ENCODE results near the gene IFT52.

Gene IFT52

GRCh38 chr20:43548273-43548880 lies 42.4 kb upstream of the IFT52 start:
- no peaks in the 10 kb centered on the region for H3K9me3 ChIP-seq (ENCODE audit: low read depth, low read length)
- H3K9ac ChIP-seq (ENCODE audit: insufficient read length), result no peak overlapping the region
- no peak for TF ChIP-seq EZH2 (IDR thresholded peaks at IDR 0.05)
- no peak for TF ChIP-seq FOXP2 (optimal IDR thresholded peaks at IDR 0.05; ENCODE audit: control extremely low read depth, extremely low read length, insufficient read depth)
- no peak for TF ChIP-seq POLR2AphosphoS5 (IDR thresholded peaks at IDR 0.05; ENCODE audit: borderline replicate concordance, low read depth, low read length)
- H3K4me3 ChIP-seq, result no peak overlapping the region
- DNase-seq (ENCODE audit: low read depth, low spot score), result no peak
- no peak overlapping the region for H3K27ac ChIP-seq
- no peaks in the 10 kb centered on the region for H3K36me3 ChIP-seq (ENCODE audit: insufficient read depth, low read length)

GRCh38 chr20:43549416-43550065 lies 41.2 kb upstream of the IFT52 start:
- Histone ChIP-seq H3K36me3 (ENCODE audit: insufficient read depth, low read length) (no peaks in the 10 kb centered on the region), H3K9me3 (ENCODE audit: low read depth, low read length) (no peaks in the 10 kb centered on the region), H3K27ac (no peak overlapping the region), H3K9ac (ENCODE audit: insufficient read length) (no peak overlapping the region), H3K4me3 (no peak overlapping the region)
- DNase-seq (ENCODE audit: low read depth, low spot score), result no peak
- TF ChIP-seq POLR2AphosphoS5 (IDR thresholded peaks at IDR 0.05; ENCODE audit: borderline replicate concordance, low read depth, low read length), result no peak
- no peak for TF ChIP-seq EZH2 (IDR thresholded peaks at IDR 0.05)
- no peak for TF ChIP-seq FOXP2 (optimal IDR thresholded peaks at IDR 0.05; ENCODE audit: control extremely low read depth, extremely low read length, insufficient read depth)

- Histone ChIP-seq H3K4me3 (no peak overlapping the region), H3K27ac (no peak overlapping the region), H3K9me3 (ENCODE audit: low read depth, low read length) (no peaks in the 10 kb centered on the region), H3K36me3 (ENCODE audit: insufficient read depth, low read length) (no peaks in the 10 kb centered on the region), H3K9ac (ENCODE audit: insufficient read length) (no peak overlapping the region)
- no peak for DNase-seq (ENCODE audit: low read depth, low spot score)
- no peak for TF ChIP-seq FOXP2 (optimal IDR thresholded peaks at IDR 0.05; ENCODE audit: control extremely low read depth, extremely low read length, insufficient read depth)
- TF ChIP-seq POLR2AphosphoS5 (IDR thresholded peaks at IDR 0.05; ENCODE audit: borderline replicate concordance, low read depth, low read length), result no peak
- TF ChIP-seq EZH2 (IDR thresholded peaks at IDR 0.05), result no peak
Measured at GRCh38 chr20:43550456-43550855, 40.3 kb upstream of the IFT52 start.

- H3K9me3 ChIP-seq (ENCODE audit: low read depth, low read length), result no peaks in the 10 kb centered on the region
- no peak overlapping the region for H3K9ac ChIP-seq (ENCODE audit: insufficient read length)
- no peak overlapping the region for H3K27ac ChIP-seq
- TF ChIP-seq FOXP2 (optimal IDR thresholded peaks at IDR 0.05; ENCODE audit: control extremely low read depth, extremely low read length, insufficient read depth), result no peak
- TF ChIP-seq EZH2 (IDR thresholded peaks at IDR 0.05), result no peak
- TF ChIP-seq POLR2AphosphoS5 (IDR thresholded peaks at IDR 0.05; ENCODE audit: borderline replicate concordance, low read depth, low read length), result no peak
- H3K4me3 ChIP-seq, result no peak overlapping the region
- DNase-seq (ENCODE audit: low read depth, low spot score), result no peak
- no peaks in the 10 kb centered on the region for H3K36me3 ChIP-seq (ENCODE audit: insufficient read depth, low read length)
Measured at GRCh38 chr20:43554369-43554768, 36.4 kb upstream of the IFT52 start.

GRCh38 chr20:43558412-43559146 lies 32.2 kb upstream of the IFT52 start, which contains the start of gene SGK2:
Gene SGK2 (plus strand): TSS chr20:43559027. CDS start chr20:43566496, 7,469 bp downstream.
- DNase-seq (ENCODE audit: low read depth, low spot score), result no peak

GRCh38 chr20:43559147-43559987 lies 31.4 kb upstream of the IFT52 start:
- DNase-seq (ENCODE audit: low read depth, low spot score), result no peak
- no peaks in the 10 kb centered on the region for H3K9me3 ChIP-seq (ENCODE audit: low read depth, low read length)
- H3K27ac ChIP-seq, result no peak overlapping the region
- no peaks in the 10 kb centered on the region for H3K36me3 ChIP-seq (ENCODE audit: insufficient read depth, low read length)
- H3K4me3 ChIP-seq, result no peak overlapping the region
- TF ChIP-seq EZH2 (IDR thresholded peaks at IDR 0.05), result no peak
- no peak for TF ChIP-seq POLR2AphosphoS5 (IDR thresholded peaks at IDR 0.05; ENCODE audit: borderline replicate concordance, low read depth, low read length)
- no peak for TF ChIP-seq FOXP2 (optimal IDR thresholded peaks at IDR 0.05; ENCODE audit: control extremely low read depth, extremely low read length, insufficient read depth)
- no peak overlapping the region for H3K9ac ChIP-seq (ENCODE audit: insufficient read length)

More at GRCh38 chr20:43558412-43559146, 32.2 kb upstream of the IFT52 start, which contains the start of gene SGK2:
- no peaks in the 10 kb centered on the region for H3K36me3 ChIP-seq (ENCODE audit: insufficient read depth, low read length)
- H3K27ac ChIP-seq, result no peak within 1 kb of the TSS
- H3K9me3 ChIP-seq (ENCODE audit: low read depth, low read length), result no peaks in the 10 kb centered on the region
- H3K4me3 ChIP-seq, result no peak within 1 kb of the TSS
- H3K9ac ChIP-seq (ENCODE audit: insufficient read length), result no peak within 1 kb of the TSS
- TF ChIP-seq POLR2AphosphoS5 (IDR thresholded peaks at IDR 0.05; ENCODE audit: borderline replicate concordance, low read depth, low read length), result no peak
- TF ChIP-seq EZH2 (IDR thresholded peaks at IDR 0.05), result no peak
- TF ChIP-seq FOXP2 (optimal IDR thresholded peaks at IDR 0.05; ENCODE audit: control extremely low read depth, extremely low read length, insufficient read depth), result no peak

GRCh38 chr20:43560974-43561373 lies 29.8 kb upstream of the IFT52 start:
- Histone ChIP-seq H3K27ac (no peak overlapping the region), H3K9me3 (ENCODE audit: low read depth, low read length) (no peaks in the 10 kb centered on the region), H3K4me3 (no peak overlapping the region), H3K9ac (ENCODE audit: insufficient read length) (no peak overlapping the region), H3K36me3 (ENCODE audit: insufficient read depth, low read length) (no peaks in the 10 kb centered on the region)
- no peak for DNase-seq (ENCODE audit: low read depth, low spot score)
- no peak for TF ChIP-seq EZH2 (IDR thresholded peaks at IDR 0.05)
- no peak for TF ChIP-seq POLR2AphosphoS5 (IDR thresholded peaks at IDR 0.05; ENCODE audit: borderline replicate concordance, low read depth, low read length)
- no peak for TF ChIP-seq FOXP2 (optimal IDR thresholded peaks at IDR 0.05; ENCODE audit: control extremely low read depth, extremely low read length, insufficient read depth)

All from SK-N-MC (cell line).